ENCODE results near the gene HSF2. TPM values are rescaled to one million over a fixed set of nuclear protein-coding genes. Genes with fewer than 3 reads are reported as not detected.

The HSF2 gene
- total RNA-seq, 4 donors from 2014 or later, result 2.3 to 17.0 (median 10.5) TPM

- intact Hi-C loops (cut with DNase I), result no loop called here
- no peak for DNase-seq
- Histone ChIP-seq H3K9me3 (no peaks in the 10 kb centered on the region), H3K4me3 (no peak overlapping the region), H3K4me1 (peaks cover 0 to 5% (median 0%) of the 10 kb centered on the region in 3 donors), H3K27me3 (no peaks in the 10 kb centered on the region), H3K36me3 (no peaks in the 10 kb centered on the region), H3K27ac (no peak overlapping the region)
- TF ChIP-seq POLR2A (IDR thresholded peaks at IDR 0.05) (no peak), CTCF (IDR thresholded peaks at IDR 0.05) (no peak)
- WGBS, 2 donors, result 29 to 38% methylated on average over 4 of the region's 4 CpGs
Observed at GRCh38 chr6:122389704-122390372, 9.6 kb upstream of the HSF2 start.

GRCh38 chr6:122392564-122393350, 6.7 kb upstream of the HSF2 start:
- no peak for TF ChIP-seq CTCF (IDR thresholded peaks at IDR 0.05)
- TF ChIP-seq POLR2A (IDR thresholded peaks at IDR 0.05), result no peak
- Histone ChIP-seq H3K4me1 (peaks cover 0 to 5% (median 0%) of the 10 kb centered on the region in 3 donors), H3K27ac (no peak overlapping the region), H3K4me3 (no peak overlapping the region), H3K27me3 (no peaks in the 10 kb centered on the region), H3K9me3 (no peaks in the 10 kb centered on the region), H3K36me3 (no peaks in the 10 kb centered on the region)
- DNase-seq, result no peak
- intact Hi-C loops (cut with DNase I), result no loop called here
- WGBS, 2 donors, result 76 to 80% methylated on average over 6 of the region's 6 CpGs

- H3K4me1 ChIP-seq, result peaks cover 0 to 6% (median 0%) of the 10 kb centered on the region in 3 donors
- no peaks in the 10 kb centered on the region for H3K36me3 ChIP-seq
- no peaks in the 10 kb centered on the region for H3K9me3 ChIP-seq
- WGBS, 2 donors, result 62 to 63% methylated on average over 4 to 5 of the region's 8 CpGs
- intact Hi-C loops (cut with DNase I), result no loop called here
- H3K4me3 ChIP-seq, result no peak overlapping the region
- TF ChIP-seq POLR2A (IDR thresholded peaks at IDR 0.05) (no peak), CTCF (IDR thresholded peaks at IDR 0.05) (no peak)
- H3K27me3 ChIP-seq, result no peaks in the 10 kb centered on the region
- no peak for DNase-seq
- H3K27ac ChIP-seq, result no peak overlapping the region
Observed at GRCh38 chr6:122393351-122393896, 6.0 kb upstream of the HSF2 start.

- Histone ChIP-seq H3K4me1 (peaks cover 0 to 12% (median 0%) of the 10 kb centered on the region in 3 donors), H3K36me3 (no peaks in the 10 kb centered on the region), H3K9me3 (no peaks in the 10 kb centered on the region), H3K27ac (no peak overlapping the region), H3K27me3 (no peaks in the 10 kb centered on the region), H3K4me3 (no peak overlapping the region)
- TF ChIP-seq POLR2A (IDR thresholded peaks at IDR 0.05) (no peak), CTCF (IDR thresholded peaks at IDR 0.05) (no peak)
- intact Hi-C loops (cut with DNase I), result no loop called here
- no peak for DNase-seq
- 54 to 58% methylated on average over 5 of the region's 5 CpGs for WGBS, 2 donors
Observed at GRCh38 chr6:122394016-122394415, 5.4 kb upstream of the HSF2 start.

GRCh38 chr6:122399055-122399347, 451 bp upstream of the HSF2 start:
- Histone ChIP-seq H3K27me3 (no peaks in the 10 kb centered on the region), H3K4me1 (peaks cover 5 to 35% (median 12%) of the 10 kb centered on the region in 3 donors), H3K36me3 (no peaks in the 10 kb centered on the region), H3K27ac (peak overlapping the region; percentile 86 to 94 (median 88)), H3K9me3 (no peaks in the 10 kb centered on the region), H3K4me3 (peak overlapping the region in 3 of 4 donors; percentile 68 to 97 (median 95))
- TF ChIP-seq CTCF (IDR thresholded peaks at IDR 0.05) (peak in 1 of 6 experiments; percentile 12), POLR2A (IDR thresholded peaks at IDR 0.05) (no peak)
- 0% methylated on average over 2 of the region's 2 CpGs for WGBS, 2 donors
- no peak for DNase-seq
- intact Hi-C loops (cut with DNase I), result no loop called here

Data from esophagus squamous epithelium (tissue), 5 donors.